K562 (cell line): ENCODE data around the gene TLE6.

ENCODE experiments used
- ESRRA ChIP-seq: fragments of 450-650 bp; IDR thresholded peaks from 2 replicates; pipeline ENCODE4 v1.6.1; 2014; ENCODE audit warnings: low read depth, mild to moderate bottlenecking, moderate library complexity, borderline replicate concordance
- HMG20B ChIP-seq: fragments of 250-450 bp; sonication (Bioruptor Pico); IDR thresholded peaks from 2 replicates; pipeline ENCODE4 v1.5.0; 2021; ENCODE audit warnings: mild to moderate bottlenecking
- KDM1A ChIP-seq, 2 experiments: fragments of 450-650 bp; IDR thresholded peaks; 2 replicates each; pipeline ENCODE4 v1.6.1; 2016; ENCODE audit warnings: mild to moderate bottlenecking in 2 of 2
- POLR2A ChIP-seq: fragments of 450-650 bp; conservative IDR thresholded peaks from 2 replicates; pipeline ENCODE4 v1.6.1; 2016
- TCF7 ChIP-seq: sonication (generic); IDR thresholded peaks from 2 replicates; pipeline ENCODE4 v1.6.1; 2016; ENCODE audit warnings: antibody characterized with exemption, borderline replicate concordance
- XRCC5 ChIP-seq: fragments of 200-400 bp; formaldehyde crosslinking; IDR thresholded peaks from 2 replicates; pipeline ENCODE4 v1.6.1; 2017; ENCODE audit warnings: low read depth, mild to moderate bottlenecking, low read length
- ZNF57 ChIP-seq: fragments of 450-650 bp; formaldehyde crosslinking; IDR thresholded peaks from 2 replicates; pipeline ENCODE4 v1.4.0; 2020; ENCODE audit warnings: mild to moderate bottlenecking, moderate library complexity
- TF ChIP-seq, protein P1 (sequence below): fragments of 450-650 bp; IDR thresholded peaks from 2 replicates; pipeline ENCODE4 v1.6.1; 2016; ENCODE audit warnings: antibody characterized with exemption
- TF ChIP-seq, protein P2 (sequence below), 3 experiments: IDR thresholded peaks in 2 of 3; conservative IDR thresholded peaks in 1 of 3; 2 replicates each; pipeline ENCODE4 v1.5.1; 2011 to 2012; ENCODE audit warnings: low read length in 3 of 3, mild to moderate bottlenecking in 3 of 3, control low read depth in 2 of 3, improper control_type of control experiment in 1 of 3, inconsistent platforms in 1 of 3, low read depth in 1 of 3, mixed read lengths in 1 of 3, moderate library complexity in 1 of 3; ENCODE audit not compliant: insufficient read depth in 2 of 3

DNA sequence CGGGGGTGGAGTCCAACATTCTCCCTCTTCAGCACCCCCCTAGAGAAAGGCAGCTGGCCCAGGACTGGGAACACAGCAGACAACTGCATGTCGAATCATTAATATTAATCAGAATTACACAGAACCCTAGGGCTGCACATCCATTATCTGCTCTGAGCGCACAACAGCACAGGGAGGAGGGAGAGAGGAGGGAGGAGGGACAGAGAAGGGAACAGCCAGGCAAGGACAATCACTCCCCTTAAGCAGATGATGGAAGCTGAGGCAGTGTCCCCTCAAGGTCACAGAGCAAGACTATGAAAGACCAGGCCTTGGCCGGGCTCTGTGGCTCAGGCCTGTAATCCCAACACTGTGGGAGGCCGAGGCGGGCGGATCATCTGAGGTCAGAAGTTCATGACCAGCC, 25.7 kb downstream of the TLE6 start:
- TF ChIP-seq KDM1A (IDR thresholded peaks at IDR 0.05) (no peak), TCF7 (no peak), XRCC5 (no peak), HMG20B (CRISPR knock-in tag) (no peak), ESRRA (peak; percentile 19; the same call in 1 of the 2 replicates), POLR2A (no peak), ZNF57 (CRISPR knock-in tag) (no peak)
- TF ChIP-seq, protein P1, sequence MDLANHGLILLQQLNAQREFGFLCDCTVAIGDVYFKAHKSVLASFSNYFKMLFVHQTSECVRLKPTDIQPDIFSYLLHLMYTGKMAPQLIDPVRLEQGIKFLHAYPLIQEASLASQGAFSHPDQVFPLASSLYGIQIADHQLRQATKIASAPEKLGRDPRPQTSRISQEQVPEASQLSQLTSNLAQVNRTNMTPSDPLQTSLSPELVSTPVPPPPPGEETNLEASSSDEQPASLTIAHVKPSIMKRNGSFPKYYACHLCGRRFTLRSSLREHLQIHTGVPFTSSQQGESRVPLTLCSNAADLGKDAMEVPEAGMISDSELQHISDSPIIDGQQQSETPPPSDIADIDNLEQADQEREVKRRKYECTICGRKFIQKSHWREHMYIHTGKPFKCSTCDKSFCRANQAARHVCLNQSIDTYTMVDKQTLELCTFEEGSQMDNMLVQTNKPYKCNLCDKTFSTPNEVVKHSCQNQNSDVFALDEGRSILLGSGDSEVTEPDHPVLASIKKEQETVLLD = no peak
- TF ChIP-seq, protein P2, sequence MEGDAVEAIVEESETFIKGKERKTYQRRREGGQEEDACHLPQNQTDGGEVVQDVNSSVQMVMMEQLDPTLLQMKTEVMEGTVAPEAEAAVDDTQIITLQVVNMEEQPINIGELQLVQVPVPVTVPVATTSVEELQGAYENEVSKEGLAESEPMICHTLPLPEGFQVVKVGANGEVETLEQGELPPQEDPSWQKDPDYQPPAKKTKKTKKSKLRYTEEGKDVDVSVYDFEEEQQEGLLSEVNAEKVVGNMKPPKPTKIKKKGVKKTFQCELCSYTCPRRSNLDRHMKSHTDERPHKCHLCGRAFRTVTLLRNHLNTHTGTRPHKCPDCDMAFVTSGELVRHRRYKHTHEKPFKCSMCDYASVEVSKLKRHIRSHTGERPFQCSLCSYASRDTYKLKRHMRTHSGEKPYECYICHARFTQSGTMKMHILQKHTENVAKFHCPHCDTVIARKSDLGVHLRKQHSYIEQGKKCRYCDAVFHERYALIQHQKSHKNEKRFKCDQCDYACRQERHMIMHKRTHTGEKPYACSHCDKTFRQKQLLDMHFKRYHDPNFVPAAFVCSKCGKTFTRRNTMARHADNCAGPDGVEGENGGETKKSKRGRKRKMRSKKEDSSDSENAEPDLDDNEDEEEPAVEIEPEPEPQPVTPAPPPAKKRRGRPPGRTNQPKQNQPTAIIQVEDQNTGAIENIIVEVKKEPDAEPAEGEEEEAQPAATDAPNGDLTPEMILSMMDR (IDR thresholded peaks at IDR 0.05 in 2 of 3, conservative IDR thresholded peaks at IDR 0.05 in 1 of 3; ENCODE audit: insufficient read depth in 2 of 3, low read depth in 1 of 3, low read length in 3 of 3) = no peak
